SU-DHL-6 (cell line): Measurements from ENCODE around the gene TP53BP1.

Experiments used
- EZH2phosphoT487 ChIP-seq: fragments of 200-600 bp; sonication (generic), shearing (Covaris generic); conservative IDR thresholded peaks from 2 replicates; pipeline ENCODE4 v1.6.1; 2018; ENCODE audit warnings: mild to moderate bottlenecking, antibody characterized with exemption, low read length, moderate library complexity, mixed read lengths
- TF ChIP-seq, protein P1 (sequence below): fragments of 200-600 bp; sonication (generic); IDR thresholded peaks from one replicate; pipeline ENCODE4 v1.5.1; 2017; ENCODE audit warnings: antibody characterized with exemption, mild to moderate bottlenecking, low read length, moderate library complexity; ENCODE audit not compliant: insufficient read depth, poor library complexity, severe bottlenecking

DNA sequence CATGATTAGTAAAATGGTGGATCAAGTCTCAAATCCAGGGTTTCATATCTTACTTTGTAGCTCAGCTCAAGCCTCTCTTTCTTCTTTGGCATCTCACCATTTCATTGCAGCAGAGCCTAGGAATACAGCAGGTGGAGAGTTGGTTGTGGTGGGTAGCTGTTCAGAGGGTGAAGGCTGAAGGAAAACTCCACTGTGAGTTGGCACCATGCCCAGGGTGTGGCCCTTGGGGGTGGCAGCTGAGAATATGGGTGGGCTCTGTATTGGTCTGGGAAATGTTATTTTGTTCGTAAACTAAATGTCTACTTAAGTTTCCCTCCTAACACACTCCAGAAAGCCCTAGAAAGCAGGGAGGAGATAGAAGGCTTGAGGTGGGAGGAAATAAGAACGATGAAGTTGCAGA, 22.8 kb upstream of the TP53BP1 start:
- TF ChIP-seq, protein P1, sequence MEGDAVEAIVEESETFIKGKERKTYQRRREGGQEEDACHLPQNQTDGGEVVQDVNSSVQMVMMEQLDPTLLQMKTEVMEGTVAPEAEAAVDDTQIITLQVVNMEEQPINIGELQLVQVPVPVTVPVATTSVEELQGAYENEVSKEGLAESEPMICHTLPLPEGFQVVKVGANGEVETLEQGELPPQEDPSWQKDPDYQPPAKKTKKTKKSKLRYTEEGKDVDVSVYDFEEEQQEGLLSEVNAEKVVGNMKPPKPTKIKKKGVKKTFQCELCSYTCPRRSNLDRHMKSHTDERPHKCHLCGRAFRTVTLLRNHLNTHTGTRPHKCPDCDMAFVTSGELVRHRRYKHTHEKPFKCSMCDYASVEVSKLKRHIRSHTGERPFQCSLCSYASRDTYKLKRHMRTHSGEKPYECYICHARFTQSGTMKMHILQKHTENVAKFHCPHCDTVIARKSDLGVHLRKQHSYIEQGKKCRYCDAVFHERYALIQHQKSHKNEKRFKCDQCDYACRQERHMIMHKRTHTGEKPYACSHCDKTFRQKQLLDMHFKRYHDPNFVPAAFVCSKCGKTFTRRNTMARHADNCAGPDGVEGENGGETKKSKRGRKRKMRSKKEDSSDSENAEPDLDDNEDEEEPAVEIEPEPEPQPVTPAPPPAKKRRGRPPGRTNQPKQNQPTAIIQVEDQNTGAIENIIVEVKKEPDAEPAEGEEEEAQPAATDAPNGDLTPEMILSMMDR, result no peak
- no peak for TF ChIP-seq EZH2phosphoT487
